H1 (cell line): ENCODE results near the gene IL1R1. TPM values are rescaled to one million over a fixed set of nuclear protein-coding genes. Genes with fewer than 3 reads are reported as not detected.

Experiments
- CTCF ChIA-PET: fragments of 300-600 bp; sonication (Branson Sonifier 250); formaldehyde crosslinking; loops from one replicate; lab custom pipeline; 2021; ENCODE audit not compliant: partially characterized antibody; lab: Charles Lee
- POLR2A ChIA-PET: fragments of 300-600 bp; sonication (Branson Sonifier 250); formaldehyde crosslinking; loops from one replicate; lab custom pipeline; 2021; ENCODE audit warnings: inconsistent platforms; ENCODE audit not compliant: partially characterized antibody; lab: Charles Lee
- DNase-seq, 2 experiments: peaks; one replicate each; pipeline versions ENCODE4 v3.0.0 to v3.0.0-alpha.2; 2010 to 2022; ENCODE audit warnings: low spot score in 2 of 2, low read depth in 1 of 2, mixed read lengths in 1 of 2
- FAIRE-seq: peaks from 2 replicates; lab custom pipeline; 2011; peaks lifted over from hg19 to GRCh38; lab: Jason Lieb, UNC
- H2AFZ ChIP-seq: 2 replicates; pipeline ENCODE4 v1.8.1; 2012; ENCODE audit warnings: low read length, inconsistent platforms
- H2AK5ac ChIP-seq: 2 replicates; pipeline ENCODE4 v1.6.1; 2013; ENCODE audit warnings: low read depth, low read length
- H2BK120ac ChIP-seq: replicated peaks from 2 replicates; pipeline ENCODE3; 2013; ENCODE audit warnings: low read depth, low read length, inconsistent platforms
- H2BK12ac ChIP-seq: 2 replicates; pipeline ENCODE4 v1.6.1; 2013; ENCODE audit warnings: low read depth, low read length
- H2BK15ac ChIP-seq: 2 replicates; pipeline ENCODE4 v1.6.1; 2013; ENCODE audit warnings: low read length
- H2BK20ac ChIP-seq: 2 replicates; pipeline ENCODE4 v1.6.1; 2013; ENCODE audit warnings: low read length
- H2BK5ac ChIP-seq: 2 replicates; pipeline ENCODE4 v1.6.1; 2013; ENCODE audit warnings: low read depth, low read length
- H3K14ac ChIP-seq: 2 replicates; pipeline ENCODE4 v1.6.1; 2013; ENCODE audit warnings: inconsistent platforms; ENCODE audit not compliant: insufficient read length
- H3K18ac ChIP-seq: 2 replicates; pipeline ENCODE4 v1.6.1; 2013; ENCODE audit warnings: low read length; ENCODE audit errors: extremely low read depth
- H3K23ac ChIP-seq: 2 replicates; pipeline ENCODE4 v1.6.1; 2013; ENCODE audit warnings: inconsistent platforms; ENCODE audit not compliant: insufficient read length
- H3K23me2 ChIP-seq: 2 replicates; pipeline ENCODE4 v1.6.1; 2013; ENCODE audit warnings: low read depth, low read length
- H3K27ac ChIP-seq: 2 replicates; pipeline ENCODE4 v1.6.1; 2011; ENCODE audit warnings: low read depth, low read length, inconsistent platforms
- H3K27me3 ChIP-seq, 4 experiments: replicated peaks in 1 of 4; 1 replicate in 1 of 4; 2 replicates in 3 of 4; pipeline versions ENCODE4 v1.6.1 to v1.8.1; 2011 to 2013; ENCODE audit warnings: low read length in 3 of 4, mild to moderate bottlenecking in 3 of 4, inconsistent platforms in 2 of 4, mixed read lengths in 2 of 4, moderate library complexity in 1 of 4; ENCODE audit not compliant: control insufficient read depth in 3 of 4, insufficient read depth in 3 of 4; ENCODE audit errors: extremely low read depth in 1 of 4
- H3K36me3 ChIP-seq, 4 experiments: 2 replicates each; pipeline versions ENCODE4 v1.6.1 to v1.8.1; 2011 to 2013; ENCODE audit warnings: mild to moderate bottlenecking in 4 of 4, low read length in 3 of 4, moderate library complexity in 2 of 4, control low read depth in 1 of 4, inconsistent platforms in 1 of 4; ENCODE audit not compliant: insufficient read depth in 4 of 4, control insufficient read depth in 2 of 4
- H3K4ac ChIP-seq: replicated peaks from 2 replicates; pipeline ENCODE3; 2013; ENCODE audit warnings: low read length, low read depth, mixed read lengths, inconsistent platforms; ENCODE audit not compliant: insufficient read length
- H3K4me1 ChIP-seq, 4 experiments: replicated peaks in 1 of 4; 1 replicate in 1 of 4; 2 replicates in 3 of 4; pipeline versions ENCODE4 v1.6.1 to v1.8.1; 2011 to 2013; ENCODE audit warnings: low read length in 3 of 4, inconsistent platforms in 2 of 4, mixed read lengths in 1 of 4; ENCODE audit not compliant: insufficient read depth in 4 of 4, control insufficient read depth in 3 of 4
- H3K4me2 ChIP-seq, 2 experiments: 2 replicates each; pipeline versions ENCODE4 v1.6.1 to v1.8.1; 2011 to 2013; ENCODE audit warnings: low read depth in 2 of 2, low read length in 2 of 2, control low read depth in 1 of 2, inconsistent platforms in 1 of 2, mild to moderate bottlenecking in 1 of 2; ENCODE audit not compliant: insufficient read depth in 1 of 2
- H3K4me3 ChIP-seq, 4 experiments: fragments of 200-600, 300-600 bp in 1 of 4; sonication (generic), shearing (Covaris generic), sonication (Bioruptor Twin) in 1 of 4; 2 replicates each; pipeline versions ENCODE4 v1.5.1 to v1.8.1; 2011 to 2016; ENCODE audit warnings: low read length in 4 of 4, low read depth in 3 of 4, control low read depth in 2 of 4, inconsistent platforms in 2 of 4, mild to moderate bottlenecking in 2 of 4, mixed read lengths in 1 of 4, moderate library complexity in 1 of 4; ENCODE audit not compliant: insufficient read depth in 2 of 4; ENCODE audit errors: extremely low read depth in 1 of 4
- H3K56ac ChIP-seq: replicated peaks from 2 replicates; pipeline ENCODE3; 2013; ENCODE audit warnings: low read depth, mild to moderate bottlenecking, mixed read lengths, low read length, inconsistent platforms; ENCODE audit not compliant: insufficient read length
- H3K79me1 ChIP-seq: 2 replicates; pipeline ENCODE4 v1.6.1; 2013; ENCODE audit warnings: low read depth, low read length, control low read depth
- H3K79me2 ChIP-seq, 2 experiments: 2 replicates each; pipeline versions ENCODE4 v1.6.1 to v1.8.1; 2012 to 2013; ENCODE audit warnings: low read length in 2 of 2, mild to moderate bottlenecking in 2 of 2, inconsistent platforms in 1 of 2; ENCODE audit not compliant: insufficient read depth in 2 of 2, control insufficient read depth in 1 of 2
- H3K9ac ChIP-seq, 4 experiments: replicated peaks in 1 of 4; 1 replicate in 1 of 4; 2 replicates in 3 of 4; pipeline versions ENCODE4 v1.6.1 to v1.8.1; 2011 to 2013; ENCODE audit warnings: low read depth in 3 of 4, low read length in 3 of 4, control low read depth in 2 of 4, mild to moderate bottlenecking in 2 of 4, moderate library complexity in 2 of 4, inconsistent platforms in 1 of 4; ENCODE audit errors: extremely low read depth in 1 of 4
- H3K9me3 ChIP-seq, 2 experiments: 2 replicates each; pipeline versions ENCODE4 v1.6.1 to v1.8.1; 2012 to 2013; ENCODE audit warnings: mild to moderate bottlenecking in 2 of 2, moderate library complexity in 2 of 2, control low read depth in 1 of 2, inconsistent platforms in 1 of 2, low read depth in 1 of 2, low read length in 1 of 2, mixed read lengths in 1 of 2; ENCODE audit not compliant: insufficient read depth in 2 of 2
- H4K20me1 ChIP-seq, 2 experiments: replicated peaks in 1 of 2; 2 replicates each; pipeline versions ENCODE3 to v1.8.1; 2011 to 2013; ENCODE audit warnings: inconsistent platforms in 2 of 2, low read length in 2 of 2, mild to moderate bottlenecking in 1 of 2; ENCODE audit not compliant: insufficient read depth in 2 of 2, control insufficient read depth in 1 of 2
- H4K5ac ChIP-seq: 2 replicates; pipeline ENCODE4 v1.6.1; 2013; ENCODE audit warnings: low read length, low read depth, mixed read lengths, inconsistent platforms; ENCODE audit not compliant: insufficient read length
- H4K8ac ChIP-seq: 2 replicates; pipeline ENCODE4 v1.8.0; 2013; ENCODE audit warnings: mild to moderate bottlenecking, moderate library complexity, low read length, inconsistent platforms; ENCODE audit not compliant: insufficient read depth; ENCODE audit errors: extremely low read depth
- H4K91ac ChIP-seq: replicated peaks from 2 replicates; pipeline ENCODE3; 2013; ENCODE audit warnings: low read length, mixed read lengths, inconsistent platforms; ENCODE audit not compliant: insufficient read length
- KDM4A ChIP-seq: IDR thresholded peaks from one replicate; pipeline ENCODE4 v1.7.1; 2012; ENCODE audit warnings: low read depth, mild to moderate bottlenecking, moderate library complexity, low read length, inconsistent platforms; ENCODE audit not compliant: severe bottlenecking
- RAD21 ChIP-seq, 2 experiments: IDR thresholded peaks in 1 of 2; conservative IDR thresholded peaks in 1 of 2; 2 replicates each; pipeline ENCODE4 v1.6.1; 2011; ENCODE audit warnings: low read depth in 2 of 2, low read length in 2 of 2, improper control_type of control experiment in 1 of 2, inconsistent platforms in 1 of 2, mild to moderate bottlenecking in 1 of 2, moderate library complexity in 1 of 2
- WGBS, 2 experiments: shearing (Covaris generic) in 1 of 2; methylation state at CpG; one replicate each; pipeline versions ENCODE4 v1.1.6 to v1.1.7; 2013 to 2015; ENCODE audit warnings: low lambda C conversion rate in 2 of 2, mixed read lengths in 2 of 2, inconsistent platforms in 1 of 2, low coverage in 1 of 2, missing lambda C conversion rate in 1 of 2; ENCODE audit not compliant: insufficient replicate concordance in 2 of 2, insufficient coverage in 1 of 2, insufficient read length in 1 of 2; ENCODE audit errors: extremely low coverage in 1 of 2, missing lambda C conversion rate in 1 of 2; 5-methylcytosine and 5-hydroxymethylcytosine counted together
- polyA plus RNA-seq, 7 experiments: library from polyadenylated mRNA; depleted of rRNA in 3 of 7; stranded (reverse) in 5 of 7; unstranded in 2 of 7; fragments of >200 nt in 5 of 7; fragments of 200-250 nt in 2 of 7; gene quantifications; 1 replicate in 5 of 7; 2 replicates in 1 of 7; 4 replicates in 1 of 7; pipeline versions ENCODE4 v1.2.1 to v1.2.3, GENCODE V29; 2011 to 2013; ENCODE audit warnings: missing spikeins in 2 of 7, mixed read lengths in 2 of 7
- total RNA-seq: library from RNA; stranded (reverse); fragmentation: NEBNext Ultra II Directional; extraction: Animal tissue kit (Norgen Biotek cat#: 25700); gene quantifications from 2 replicates; pipeline ENCODE4 v1.2.1, GENCODE V29; 2021
- TF ChIP-seq, protein P1 (sequence below), 3 experiments: IDR thresholded peaks; 1 replicate in 2 of 3; 2 replicates in 1 of 3; pipeline versions ENCODE4 v1.5.1 to v1.6.1; 2011; ENCODE audit warnings: low read length in 3 of 3, mild to moderate bottlenecking in 3 of 3, inconsistent platforms in 2 of 3, low read depth in 1 of 3, moderate library complexity in 1 of 3; ENCODE audit not compliant: insufficient read depth in 1 of 3; ENCODE audit errors: control extremely low read depth in 1 of 3

Gene IL1R1
- total and polyA plus RNA-seq, 2 of the 8 experiments (the other 6 are each of a cell fraction or from before 2014, with no cell fraction given): 0.34 to 0.47 TPM

DNA sequence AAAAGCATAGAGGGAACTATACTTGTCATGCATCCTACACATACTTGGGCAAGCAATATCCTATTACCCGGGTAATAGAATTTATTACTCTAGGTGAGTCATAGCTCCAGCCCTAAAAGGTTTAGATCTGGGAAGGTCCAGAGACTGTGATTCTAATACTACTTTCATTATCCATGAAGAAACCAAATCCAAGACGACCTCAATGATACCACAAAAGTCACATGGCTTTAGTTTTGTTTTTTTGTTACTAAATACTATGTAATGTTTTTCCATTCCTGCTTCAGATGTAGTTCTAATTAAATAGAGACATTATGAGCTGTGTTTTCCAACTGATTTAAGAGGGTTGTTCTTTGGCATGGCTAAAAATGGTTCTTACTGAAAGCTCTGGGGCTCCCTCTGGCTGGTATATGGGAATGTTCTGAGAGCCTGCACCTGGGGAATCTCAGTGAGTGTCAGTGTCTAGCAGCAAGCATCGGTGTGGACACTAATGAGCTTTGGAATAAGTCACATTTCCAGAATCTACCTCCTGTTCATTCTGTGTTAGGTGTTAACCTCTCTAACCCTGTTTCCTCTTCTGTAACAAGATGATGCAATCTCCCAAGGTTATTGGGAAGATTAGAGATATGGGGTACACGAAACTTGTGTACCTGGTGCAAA is 23.8 kb downstream of the IL1R1 start:
- no peaks in the 10 kb centered on the region for H3K9me3 ChIP-seq
- H4K5ac ChIP-seq: no peak overlapping the region
- H3K4me2 ChIP-seq: no peak overlapping the region
- H3K79me2 ChIP-seq: no peaks in the 10 kb centered on the region
- H4K20me1 ChIP-seq: no peaks in the 10 kb centered on the region
- no peak overlapping the region for H2BK12ac ChIP-seq
- no peak overlapping the region for H2BK20ac ChIP-seq
- H3K23ac ChIP-seq: no peak overlapping the region
- no peak overlapping the region for H3K9ac ChIP-seq
- no peak overlapping the region for H2AK5ac ChIP-seq
- TF ChIP-seq KDM4A (no peak), RAD21 (IDR thresholded peaks at IDR 0.05 in 1 of 2, conservative IDR thresholded peaks at IDR 0.05 in 1 of 2; ENCODE audit: low read depth in 2 of 2, low read length in 2 of 2) (peak; percentile 69 to 82)
- TF ChIP-seq, protein P1, sequence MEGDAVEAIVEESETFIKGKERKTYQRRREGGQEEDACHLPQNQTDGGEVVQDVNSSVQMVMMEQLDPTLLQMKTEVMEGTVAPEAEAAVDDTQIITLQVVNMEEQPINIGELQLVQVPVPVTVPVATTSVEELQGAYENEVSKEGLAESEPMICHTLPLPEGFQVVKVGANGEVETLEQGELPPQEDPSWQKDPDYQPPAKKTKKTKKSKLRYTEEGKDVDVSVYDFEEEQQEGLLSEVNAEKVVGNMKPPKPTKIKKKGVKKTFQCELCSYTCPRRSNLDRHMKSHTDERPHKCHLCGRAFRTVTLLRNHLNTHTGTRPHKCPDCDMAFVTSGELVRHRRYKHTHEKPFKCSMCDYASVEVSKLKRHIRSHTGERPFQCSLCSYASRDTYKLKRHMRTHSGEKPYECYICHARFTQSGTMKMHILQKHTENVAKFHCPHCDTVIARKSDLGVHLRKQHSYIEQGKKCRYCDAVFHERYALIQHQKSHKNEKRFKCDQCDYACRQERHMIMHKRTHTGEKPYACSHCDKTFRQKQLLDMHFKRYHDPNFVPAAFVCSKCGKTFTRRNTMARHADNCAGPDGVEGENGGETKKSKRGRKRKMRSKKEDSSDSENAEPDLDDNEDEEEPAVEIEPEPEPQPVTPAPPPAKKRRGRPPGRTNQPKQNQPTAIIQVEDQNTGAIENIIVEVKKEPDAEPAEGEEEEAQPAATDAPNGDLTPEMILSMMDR (IDR thresholded peaks at IDR 0.05; ENCODE audit: control extremely low read depth in 1 of 3, insufficient read depth in 1 of 3, low read depth in 1 of 3, low read length in 3 of 3): peak; percentile 7 to 60 (median 60)
- TF ChIP-seq, all 59 proteins: peak for 2
- Histone ChIP-seq H3K27me3 (no peaks in the 10 kb centered on the region), H3K27ac (no peak overlapping the region), H3K4ac (no peak overlapping the region), H3K56ac (no peak overlapping the region), H2BK5ac (no peak overlapping the region), H3K14ac (no peak overlapping the region), H2BK120ac (no peak overlapping the region), H3K4me1 (no peaks in the 10 kb centered on the region), H3K4me3 (no peak overlapping the region), H3K18ac (no peak overlapping the region), H3K79me1 (no peaks in the 10 kb centered on the region), H3K36me3 (no peaks in the 10 kb centered on the region), H2AFZ (no peak overlapping the region), H2BK15ac (no peak overlapping the region), H4K91ac (no peak overlapping the region), H3K23me2 (no peaks in the 10 kb centered on the region), H4K8ac (no peak overlapping the region)
- ChIA-PET POLR2A (no interaction called here), CTCF (interaction anchor here (0.8 to 3.0 kb wide), 51 partner anchors 9 to 1608 kb away, joined by 3 to 42 read pairs (median 5); no protein-coding TSS in a partner anchor)
- FAIRE-seq (peak; percentile 66), DNase-seq (no peak)
- 80% methylated on average over 4 of the region's 4 CpGs; no CpG with 5 or more reads in 1 of the 2 experiments for WGBS, 2 experiments
